ENCODE data around the gene LMNTD2.

LMNTD2 gene

DNA sequence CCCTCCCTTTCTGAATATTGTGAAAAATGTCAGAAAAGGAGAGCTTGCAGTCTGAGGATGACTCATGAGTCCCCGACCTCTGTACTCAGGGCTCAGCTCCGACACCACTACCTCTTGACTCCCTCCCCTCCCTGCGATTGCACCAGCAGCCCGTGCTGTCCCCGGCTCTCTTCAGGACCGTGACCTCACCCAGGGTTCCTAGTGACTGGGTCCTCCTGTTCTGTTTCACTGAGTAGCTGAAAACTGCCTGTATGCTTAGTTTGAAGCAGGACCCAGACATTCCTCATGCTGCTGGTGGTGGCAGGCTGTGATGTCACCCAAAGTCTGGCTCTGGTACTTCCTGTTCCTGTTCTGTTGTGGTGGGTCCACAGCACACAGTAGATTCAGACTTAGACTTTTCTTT, 27.4 kb upstream of the LMNTD2 start:
- no peak overlapping the region for H3K4me3 ChIP-seq (ENCODE audit: low read length)
- TF ChIP-seq CTCF (IDR thresholded peaks at IDR 0.05; ENCODE audit: insufficient read depth, low read depth, low read length, missing control alignments) = no peak
- DNase-seq (ENCODE audit: low read depth) = no peak

GRCh38 chr11:587546-587945, 27.0 kb upstream of the LMNTD2 start:
- no peak for TF ChIP-seq CTCF (IDR thresholded peaks at IDR 0.05; ENCODE audit: insufficient read depth, low read depth, low read length, missing control alignments)
- no peak for DNase-seq (ENCODE audit: low read depth)
- H3K4me3 ChIP-seq (ENCODE audit: low read length) = no peak overlapping the region

DNA sequence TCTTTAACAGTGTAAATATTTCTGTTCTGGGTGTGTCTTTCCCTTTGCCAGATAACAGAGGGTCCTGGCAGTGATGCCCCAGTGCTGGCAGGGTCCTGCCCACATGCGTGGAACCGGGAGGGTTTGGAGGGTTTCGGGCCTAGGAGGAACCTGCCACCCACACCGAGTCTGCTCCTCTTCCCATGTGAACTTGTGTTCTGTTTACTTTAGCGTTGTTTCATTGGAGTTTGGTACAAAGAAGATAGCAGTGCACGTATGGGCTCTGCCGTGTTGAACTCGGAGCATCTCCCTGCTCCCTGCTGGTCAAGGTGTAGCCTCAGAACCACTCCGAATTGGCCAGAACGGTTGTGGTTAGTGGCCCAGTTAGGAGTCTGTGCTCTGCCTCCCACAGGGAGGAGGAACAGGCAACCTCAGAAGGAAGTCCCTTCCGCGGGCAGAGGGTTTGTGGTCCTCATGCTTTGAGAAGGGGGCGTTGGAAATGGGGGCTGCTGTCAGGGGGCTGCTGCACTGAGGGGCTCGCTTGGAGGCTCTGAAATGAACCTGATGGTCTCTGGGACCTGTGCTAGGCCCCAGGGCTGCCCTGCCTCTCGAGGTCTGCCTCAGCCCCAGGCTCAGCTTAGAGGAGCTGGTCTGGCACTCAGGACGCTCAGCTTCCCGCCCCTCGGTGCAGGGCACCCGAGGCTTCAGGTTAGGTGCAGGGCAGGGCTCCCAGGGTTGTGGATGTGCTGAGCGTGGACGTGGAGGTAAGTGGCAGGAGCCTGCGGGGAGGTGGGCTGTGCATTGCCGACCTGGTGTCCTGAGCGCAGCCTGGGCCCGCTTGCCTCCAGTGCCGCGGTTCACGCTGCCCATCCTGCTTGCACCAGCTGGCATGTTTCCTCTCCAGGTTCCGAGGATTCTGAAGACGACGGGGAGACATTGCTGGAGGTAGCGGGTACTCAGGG, 26.1 kb upstream of the LMNTD2 start:
- no peak for TF ChIP-seq CTCF (IDR thresholded peaks at IDR 0.05; ENCODE audit: insufficient read depth, low read depth, low read length, missing control alignments)
- no peak overlapping the region for H3K4me3 ChIP-seq (ENCODE audit: low read length)
- no peak for DNase-seq (ENCODE audit: low read depth)

GRCh38 chr11:584287-584686, 23.7 kb upstream of the LMNTD2 start:
- no peak for DNase-seq (ENCODE audit: low read depth)
- TF ChIP-seq CTCF (IDR thresholded peaks at IDR 0.05; ENCODE audit: insufficient read depth, low read depth, low read length, missing control alignments) = no peak

GRCh38 chr11:581752-582151, 21.2 kb upstream of the LMNTD2 start:
- TF ChIP-seq CTCF (IDR thresholded peaks at IDR 0.05; ENCODE audit: insufficient read depth, low read depth, low read length, missing control alignments) = no peak
- DNase-seq (ENCODE audit: low read depth) = no peak

More at GRCh38 chr11:584287-584686, 23.7 kb upstream of the LMNTD2 start:
- H3K4me3 ChIP-seq (ENCODE audit: low read length) = no peak overlapping the region

GRCh38 chr11:581342-581741, 20.8 kb upstream of the LMNTD2 start:
- no peak for DNase-seq (ENCODE audit: low read depth)
- no peak for TF ChIP-seq CTCF (IDR thresholded peaks at IDR 0.05; ENCODE audit: insufficient read depth, low read depth, low read length, missing control alignments)
- H3K4me3 ChIP-seq (ENCODE audit: low read length) = no peak overlapping the region

More at GRCh38 chr11:581752-582151, 21.2 kb upstream of the LMNTD2 start:
- H3K4me3 ChIP-seq (ENCODE audit: low read length) = no peak overlapping the region
